ENCODE measurements around the gene IMPA2.

The IMPA2 gene

GRCh38 chr18:12079491-12080237, 98.4 kb downstream of the IMPA2 start:
- DNase-seq, result no peak
